Suprapubic skin (tissue), 3 donors: Measurements from ENCODE around the gene GCC1.

Experiments
- CTCF ChIP-seq, 2 donors: fragments of 200-600 bp in 1 of 2; fragments of 450-650 bp in 1 of 2; sonication (generic) in 1 of 2; IDR thresholded peaks; one replicate each; pipeline ENCODE4 v1.5.1; 2016 to 2019; ENCODE audit warnings: antibody characterized with exemption in 2 of 2, mild to moderate bottlenecking in 1 of 2, moderate library complexity in 1 of 2
- EP300 ChIP-seq: sonication (generic); formaldehyde crosslinking; IDR thresholded peaks from one replicate; pipeline ENCODE4 v1.6.1; 2017; ENCODE audit warnings: antibody characterized with exemption
- POLR2A ChIP-seq, 2 donors: fragments of 450-650 bp; IDR thresholded peaks; one replicate each; pipeline ENCODE4 v1.6.1; 2017; ENCODE audit warnings: antibody characterized with exemption in 2 of 2, mild to moderate bottlenecking in 2 of 2, moderate library complexity in 2 of 2

- TF ChIP-seq CTCF (IDR thresholded peaks at IDR 0.05) (no peak), EP300 (no peak), POLR2A (IDR thresholded peaks at IDR 0.05) (no peak)
These were observed 49.6 kb downstream of the GCC1 start for GRCh38 chr7:127535546-127536393.
